Measurements from ENCODE around the gene DDHD1.

The DDHD1 gene

GRCh38 chr14:53038629-53039028, 114.5 kb downstream of the DDHD1 start:
- Histone ChIP-seq H3K27me3 (ENCODE audit: insufficient read depth, poor library complexity, severe bottlenecking) (no peaks in the 10 kb centered on the region), H3K27ac (ENCODE audit: poor library complexity, severe bottlenecking) (no peak overlapping the region), H3K9me3 (ENCODE audit: severe bottlenecking) (no peaks in the 10 kb centered on the region), H3K4me3 (ENCODE audit: severe bottlenecking) (no peak overlapping the region), H3K36me3 (ENCODE audit: low read depth) (no peaks in the 10 kb centered on the region; the same call in 1 of the 2 replicates), H3K4me1 (ENCODE audit: insufficient read depth, poor library complexity, severe bottlenecking) (no peaks in the 10 kb centered on the region)
- TF ChIP-seq CTCF (IDR thresholded peaks at IDR 0.05; ENCODE audit: poor library complexity, severe bottlenecking) = no peak
- ATAC-seq (ENCODE audit: low read depth) (no peak), DNase-seq (ENCODE audit: low spot score) (no peak)

GRCh38 chr14:53037016-53037415, 116.1 kb downstream of the DDHD1 start:
- H3K27me3 ChIP-seq (ENCODE audit: insufficient read depth, poor library complexity, severe bottlenecking) = no peaks in the 10 kb centered on the region
- no peaks in the 10 kb centered on the region; the same call in 1 of the 2 replicates for H3K36me3 ChIP-seq (ENCODE audit: low read depth)

GRCh38 chr14:53035336-53036210, 117.5 kb downstream of the DDHD1 start:
- Histone ChIP-seq H3K27ac (ENCODE audit: poor library complexity, severe bottlenecking) (no peak overlapping the region), H3K36me3 (ENCODE audit: low read depth) (no peaks in the 10 kb centered on the region), H3K27me3 (ENCODE audit: insufficient read depth, poor library complexity, severe bottlenecking) (no peaks in the 10 kb centered on the region), H3K4me3 (ENCODE audit: severe bottlenecking) (no peak overlapping the region), H3K9me3 (ENCODE audit: severe bottlenecking) (no peaks in the 10 kb centered on the region), H3K4me1 (ENCODE audit: insufficient read depth, poor library complexity, severe bottlenecking) (peaks cover 16% of the 10 kb centered on the region)
- TF ChIP-seq CTCF (IDR thresholded peaks at IDR 0.05; ENCODE audit: poor library complexity, severe bottlenecking) = no peak
- no peak for DNase-seq (ENCODE audit: low spot score)
- ATAC-seq (ENCODE audit: low read depth) = no peak

More at GRCh38 chr14:53037016-53037415, 116.1 kb downstream of the DDHD1 start:
- no peaks in the 10 kb centered on the region for H3K9me3 ChIP-seq (ENCODE audit: severe bottlenecking)
- no peak for ATAC-seq (ENCODE audit: low read depth)
- no peak overlapping the region for H3K4me3 ChIP-seq (ENCODE audit: severe bottlenecking)
- peaks cover 13% of the 10 kb centered on the region for H3K4me1 ChIP-seq (ENCODE audit: insufficient read depth, poor library complexity, severe bottlenecking)
- no peak overlapping the region for H3K27ac ChIP-seq (ENCODE audit: poor library complexity, severe bottlenecking)
- no peak for TF ChIP-seq CTCF (IDR thresholded peaks at IDR 0.05; ENCODE audit: poor library complexity, severe bottlenecking)
- DNase-seq (ENCODE audit: low spot score) = no peak

GRCh38 chr14:53034688-53035230, 118.4 kb downstream of the DDHD1 start:
- Histone ChIP-seq H3K36me3 (ENCODE audit: low read depth) (no peaks in the 10 kb centered on the region), H3K27ac (ENCODE audit: poor library complexity, severe bottlenecking) (no peak overlapping the region), H3K4me3 (ENCODE audit: severe bottlenecking) (no peak overlapping the region), H3K4me1 (ENCODE audit: insufficient read depth, poor library complexity, severe bottlenecking) (peaks cover 16% of the 10 kb centered on the region), H3K9me3 (ENCODE audit: severe bottlenecking) (no peaks in the 10 kb centered on the region), H3K27me3 (ENCODE audit: insufficient read depth, poor library complexity, severe bottlenecking) (no peaks in the 10 kb centered on the region)
- DNase-seq (ENCODE audit: low spot score) = no peak
- ATAC-seq (ENCODE audit: low read depth) = no peak
- TF ChIP-seq CTCF (IDR thresholded peaks at IDR 0.05; ENCODE audit: poor library complexity, severe bottlenecking) = no peak

GRCh38 chr14:53034036-53034435, 119.1 kb downstream of the DDHD1 start:
- DNase-seq (ENCODE audit: low spot score) = no peak
- Histone ChIP-seq H3K36me3 (ENCODE audit: low read depth) (no peaks in the 10 kb centered on the region), H3K27me3 (ENCODE audit: insufficient read depth, poor library complexity, severe bottlenecking) (no peaks in the 10 kb centered on the region), H3K4me3 (ENCODE audit: severe bottlenecking) (no peak overlapping the region), H3K27ac (ENCODE audit: poor library complexity, severe bottlenecking) (no peak overlapping the region), H3K4me1 (ENCODE audit: insufficient read depth, poor library complexity, severe bottlenecking) (peaks cover 16% of the 10 kb centered on the region), H3K9me3 (ENCODE audit: severe bottlenecking) (no peaks in the 10 kb centered on the region)
- no peak for ATAC-seq (ENCODE audit: low read depth)
- TF ChIP-seq CTCF (IDR thresholded peaks at IDR 0.05; ENCODE audit: poor library complexity, severe bottlenecking) = no peak

Data from RWPE2 (cell line).